ENCODE results near the gene CYP19A1. TPM values are rescaled to one million over a fixed set of nuclear protein-coding genes. Genes with fewer than 3 reads are reported as not detected.

CYP19A1 gene
- total RNA-seq, 1 donor from 2014 or later: not detected

DNA sequence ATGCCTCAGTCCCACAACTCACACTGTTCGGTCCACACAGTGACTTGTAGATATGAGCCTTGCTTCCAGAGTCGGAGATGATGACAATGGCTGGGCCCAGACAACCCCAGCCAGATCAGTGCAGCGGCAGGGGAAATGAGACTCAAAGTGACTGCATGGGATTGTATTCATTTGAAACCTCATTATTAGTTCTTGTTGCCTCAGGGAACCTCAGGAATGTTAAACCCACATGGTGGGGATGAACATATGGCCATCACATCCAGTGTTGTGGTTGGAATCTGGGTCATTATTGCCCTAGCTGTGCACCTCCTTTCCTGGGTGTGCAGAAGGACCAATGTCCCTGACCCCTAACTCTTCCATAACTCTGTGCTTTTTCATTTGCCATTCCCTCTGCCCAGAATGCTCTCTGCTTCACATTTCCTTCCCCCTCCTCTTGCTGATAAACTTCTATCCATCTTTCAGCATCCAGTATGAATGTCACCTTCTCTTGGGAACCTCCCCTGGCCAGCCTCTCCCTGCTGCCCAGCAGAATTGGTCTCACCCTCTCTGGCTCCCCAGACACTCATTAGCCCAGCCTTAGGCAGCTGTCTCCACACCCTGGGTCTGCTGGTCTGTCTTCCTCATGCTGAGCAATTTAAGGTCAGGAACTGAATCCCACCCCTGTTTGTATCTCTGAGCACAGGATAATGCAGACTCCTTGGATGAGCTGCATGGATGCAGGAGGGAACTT, 176.7 kb downstream of the CYP19A1 start:
- TF ChIP-seq, protein P1, sequence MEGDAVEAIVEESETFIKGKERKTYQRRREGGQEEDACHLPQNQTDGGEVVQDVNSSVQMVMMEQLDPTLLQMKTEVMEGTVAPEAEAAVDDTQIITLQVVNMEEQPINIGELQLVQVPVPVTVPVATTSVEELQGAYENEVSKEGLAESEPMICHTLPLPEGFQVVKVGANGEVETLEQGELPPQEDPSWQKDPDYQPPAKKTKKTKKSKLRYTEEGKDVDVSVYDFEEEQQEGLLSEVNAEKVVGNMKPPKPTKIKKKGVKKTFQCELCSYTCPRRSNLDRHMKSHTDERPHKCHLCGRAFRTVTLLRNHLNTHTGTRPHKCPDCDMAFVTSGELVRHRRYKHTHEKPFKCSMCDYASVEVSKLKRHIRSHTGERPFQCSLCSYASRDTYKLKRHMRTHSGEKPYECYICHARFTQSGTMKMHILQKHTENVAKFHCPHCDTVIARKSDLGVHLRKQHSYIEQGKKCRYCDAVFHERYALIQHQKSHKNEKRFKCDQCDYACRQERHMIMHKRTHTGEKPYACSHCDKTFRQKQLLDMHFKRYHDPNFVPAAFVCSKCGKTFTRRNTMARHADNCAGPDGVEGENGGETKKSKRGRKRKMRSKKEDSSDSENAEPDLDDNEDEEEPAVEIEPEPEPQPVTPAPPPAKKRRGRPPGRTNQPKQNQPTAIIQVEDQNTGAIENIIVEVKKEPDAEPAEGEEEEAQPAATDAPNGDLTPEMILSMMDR (conservative IDR thresholded peaks at IDR 0.05; ENCODE audit: low read depth, low read length): no peak
- DNase-seq (ENCODE audit: low read depth): no peak
- H3K4me3 ChIP-seq (ENCODE audit: low read depth, low read length): no peak overlapping the region

- DNase-seq (ENCODE audit: low read depth): no peak
- TF ChIP-seq, protein P1 (conservative IDR thresholded peaks at IDR 0.05; ENCODE audit: low read depth, low read length): no peak
- no peak overlapping the region for H3K4me3 ChIP-seq (ENCODE audit: low read depth, low read length)
Measured at GRCh38 chr15:51160484-51160883, 177.9 kb downstream of the CYP19A1 start.

Other genes with a start within 250 kb of the CYP19A1 start
- 0.07 TPM in 1 of 2 replicates, not detected in the other for gene TNFAIP8L3, start 243.7 kb downstream of the CYP19A1 start, total RNA-seq
- not detected in 2 replicates for gene GLDN, start 3.1 kb upstream of the CYP19A1 start, total RNA-seq